Spleen (tissue), 11 donors: ENCODE data around the gene SAFB. TPM values are rescaled to one million over a fixed set of nuclear protein-coding genes. Genes with fewer than 3 reads are reported as not detected.

Experiments
- DNase-seq: peaks from one replicate; pipeline ENCODE4 v3.0.0-alpha.2; 2020
- H3K27ac ChIP-seq, 8 donors: fragments of 200-600 bp; sonication (generic) in 7 of 8; 1 replicate in 4 of 8; 2 replicates in 4 of 8; pipeline versions ENCODE4 v1.5.0 to v1.8.0; 2016 to 2021; ENCODE audit warnings: inconsistent platforms in 4 of 8, mild to moderate bottlenecking in 4 of 8, moderate library complexity in 1 of 8
- H3K27me3 ChIP-seq, 7 donors: fragments of 200-600 bp; sonication (generic) in 6 of 7; replicated peaks in 1 of 7; 1 replicate in 4 of 7; 2 replicates in 3 of 7; pipeline versions ENCODE4 v1.5.0 to v1.8.0; 2016 to 2021; ENCODE audit warnings: inconsistent platforms in 3 of 7, mild to moderate bottlenecking in 1 of 7
- H3K36me3 ChIP-seq, 6 donors: fragments of 200-600 bp; sonication (generic) in 5 of 6; 1 replicate in 4 of 6; 2 replicates in 2 of 6; pipeline versions ENCODE4 v1.5.0 to v1.8.0; 2016 to 2021; ENCODE audit warnings: inconsistent platforms in 2 of 6
- H3K4me1 ChIP-seq, 6 donors: fragments of 200-600 bp; sonication (generic) in 5 of 6; 1 replicate in 3 of 6; 2 replicates in 3 of 6; pipeline versions ENCODE4 v1.5.0 to v1.8.0; 2016 to 2021; ENCODE audit warnings: inconsistent platforms in 3 of 6
- H3K4me3 ChIP-seq, 8 donors: fragments of 200-600 bp; sonication (generic) in 7 of 8; 1 replicate in 4 of 8; 2 replicates in 4 of 8; pipeline versions ENCODE4 v1.5.0 to v1.8.0; 2016 to 2021; ENCODE audit warnings: inconsistent platforms in 4 of 8, mild to moderate bottlenecking in 4 of 8, moderate library complexity in 2 of 8
- H3K9me3 ChIP-seq, 8 donors: fragments of 200-600 bp; sonication (generic) in 7 of 8; 1 replicate in 4 of 8; 2 replicates in 4 of 8; pipeline versions ENCODE4 v1.5.0 to v1.8.0; 2016 to 2021; ENCODE audit warnings: inconsistent platforms in 4 of 8
- POLR2A ChIP-seq, 3 donors: fragments of 450-650 bp; IDR thresholded peaks; one replicate each; pipeline ENCODE4 v1.5.1; 2017; ENCODE audit warnings: antibody characterized with exemption in 3 of 3, mild to moderate bottlenecking in 1 of 3
- POLR2AphosphoS5 ChIP-seq, 3 donors: sonication (generic); formaldehyde crosslinking; IDR thresholded peaks; one replicate each; pipeline ENCODE4 v1.5.1; 2017; ENCODE audit warnings: antibody characterized with exemption in 3 of 3
- WGBS, 5 donors: extraction: QIAGEN DNeasy Blood & Tissue Kit in 3 of 5; methylation state at CpG; one replicate each; pipeline versions ENCODE4 v1.1.5 to v1.1.7; 2013 to 2018; 5-methylcytosine and 5-hydroxymethylcytosine counted together
- intact Hi-C: fragments of 100-400 bp; cut with DNase I; formaldehyde crosslinking; loops from one replicate; pipeline ENCODE4 v1.15.0; 2023; ENCODE audit warnings: low total_unique reads
- polyA plus RNA-seq, 3 donors: library from polyadenylated mRNA; stranded (reverse); fragments of 200-250 nt; gene quantifications; one replicate each; pipeline ENCODE4 v1.2.1, GENCODE V29; 2013
- total RNA-seq, 7 donors: library from RNA; depleted of rRNA in 3 of 7; stranded (reverse); fragments of >200 nt in 3 of 7; fragmentation: NEBNext Ultra II Directional in 4 of 7; extraction: Animal tissue kit (Norgen Biotek cat#: 25700) in 4 of 7; gene quantifications; one replicate each; pipeline versions ENCODE4 v1.1.0 to v1.2.1, GENCODE V29; 2016 to 2021
- TF ChIP-seq, protein P1 (sequence below), 11 experiments: fragments of 200-600 bp in 7 of 11; fragments of 450-650 bp in 4 of 11; sonication (generic) in 4 of 11; IDR thresholded peaks in 8 of 11; conservative IDR thresholded peaks in 3 of 11; 1 replicate in 7 of 11; 2 replicates in 4 of 11; pipeline versions ENCODE4 v1.4.0 to v1.8.0; 2016 to 2021; ENCODE audit warnings: antibody characterized with exemption in 11 of 11, inconsistent platforms in 4 of 11, mild to moderate bottlenecking in 1 of 11
- donor health status: healthy with polysubstance abuse.
- donor health status: DM: no; HTN: no; CAD: no; lungs with moderate emphysema.
- donor health status: DM: no; HTN: no; CAD: no.
- donor health status: Bipolar disorder and iron deficiency.
- donor health status: healthy.
- donor health status: DM: no; HTN: no; CAD: no.
- donor health status: DM: yes; HTN: yes; CAD: no.

The SAFB gene
- total and polyA plus RNA-seq, 10 donors: 41.7 to 161 (median 99.2) TPM

DNA sequence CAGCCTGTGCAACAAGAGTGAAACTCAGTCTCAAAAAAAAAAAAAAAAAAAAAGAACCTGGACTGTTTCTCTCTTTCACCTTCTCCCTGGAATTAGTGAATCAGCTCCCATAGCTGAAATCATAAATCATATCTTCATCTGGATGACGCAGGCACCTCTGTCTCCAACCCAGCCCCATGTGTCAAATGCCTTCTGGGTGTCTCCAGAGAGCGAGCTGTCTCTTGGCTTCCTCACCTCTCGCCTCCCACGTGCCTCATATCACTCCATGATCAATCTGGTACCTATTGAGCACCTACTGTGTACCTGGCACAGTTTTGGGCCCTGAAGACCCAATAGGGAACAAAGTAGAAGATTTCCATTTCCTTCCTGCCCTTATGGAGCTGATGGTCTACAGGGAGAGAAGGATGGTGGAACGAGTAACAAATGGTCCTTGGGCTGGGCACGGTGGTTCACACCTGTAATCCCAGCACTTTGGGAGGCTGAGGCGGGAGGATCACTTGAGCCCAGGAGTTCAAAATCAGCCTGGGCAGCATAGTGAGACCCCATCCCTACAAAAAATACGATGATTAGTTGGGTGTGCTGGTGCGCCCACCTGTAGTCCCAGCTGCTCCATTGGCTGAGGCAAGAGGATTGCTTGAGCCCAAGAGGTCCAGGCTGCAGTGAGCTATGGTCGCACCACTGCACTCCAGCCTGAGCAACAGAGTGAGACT is 60.4 kb downstream of the SAFB start:
- Histone ChIP-seq H3K4me3 (no peak overlapping the region), H3K27me3 (no peaks in the 10 kb centered on the region), H3K9me3 (no peaks in the 10 kb centered on the region), H3K27ac (no peak overlapping the region), H3K36me3 (peaks cover 0 to 6% (median under 1%) of the 10 kb centered on the region in 6 donors), H3K4me1 (peaks cover 19 to 55% (median 39%) of the 10 kb centered on the region in 6 donors)
- DNase-seq: no peak
- intact Hi-C loops: no loop called here
- TF ChIP-seq, protein P1, sequence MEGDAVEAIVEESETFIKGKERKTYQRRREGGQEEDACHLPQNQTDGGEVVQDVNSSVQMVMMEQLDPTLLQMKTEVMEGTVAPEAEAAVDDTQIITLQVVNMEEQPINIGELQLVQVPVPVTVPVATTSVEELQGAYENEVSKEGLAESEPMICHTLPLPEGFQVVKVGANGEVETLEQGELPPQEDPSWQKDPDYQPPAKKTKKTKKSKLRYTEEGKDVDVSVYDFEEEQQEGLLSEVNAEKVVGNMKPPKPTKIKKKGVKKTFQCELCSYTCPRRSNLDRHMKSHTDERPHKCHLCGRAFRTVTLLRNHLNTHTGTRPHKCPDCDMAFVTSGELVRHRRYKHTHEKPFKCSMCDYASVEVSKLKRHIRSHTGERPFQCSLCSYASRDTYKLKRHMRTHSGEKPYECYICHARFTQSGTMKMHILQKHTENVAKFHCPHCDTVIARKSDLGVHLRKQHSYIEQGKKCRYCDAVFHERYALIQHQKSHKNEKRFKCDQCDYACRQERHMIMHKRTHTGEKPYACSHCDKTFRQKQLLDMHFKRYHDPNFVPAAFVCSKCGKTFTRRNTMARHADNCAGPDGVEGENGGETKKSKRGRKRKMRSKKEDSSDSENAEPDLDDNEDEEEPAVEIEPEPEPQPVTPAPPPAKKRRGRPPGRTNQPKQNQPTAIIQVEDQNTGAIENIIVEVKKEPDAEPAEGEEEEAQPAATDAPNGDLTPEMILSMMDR (IDR thresholded peaks at IDR 0.05 in 8 of 11, conservative IDR thresholded peaks at IDR 0.05 in 3 of 11): no peak
- TF ChIP-seq POLR2A (IDR thresholded peaks at IDR 0.05) (no peak), POLR2AphosphoS5 (IDR thresholded peaks at IDR 0.05) (no peak)
- 91 to 95% (median 92%) methylated on average over 10 of the region's 10 CpGs for WGBS, 5 donors

DNA sequence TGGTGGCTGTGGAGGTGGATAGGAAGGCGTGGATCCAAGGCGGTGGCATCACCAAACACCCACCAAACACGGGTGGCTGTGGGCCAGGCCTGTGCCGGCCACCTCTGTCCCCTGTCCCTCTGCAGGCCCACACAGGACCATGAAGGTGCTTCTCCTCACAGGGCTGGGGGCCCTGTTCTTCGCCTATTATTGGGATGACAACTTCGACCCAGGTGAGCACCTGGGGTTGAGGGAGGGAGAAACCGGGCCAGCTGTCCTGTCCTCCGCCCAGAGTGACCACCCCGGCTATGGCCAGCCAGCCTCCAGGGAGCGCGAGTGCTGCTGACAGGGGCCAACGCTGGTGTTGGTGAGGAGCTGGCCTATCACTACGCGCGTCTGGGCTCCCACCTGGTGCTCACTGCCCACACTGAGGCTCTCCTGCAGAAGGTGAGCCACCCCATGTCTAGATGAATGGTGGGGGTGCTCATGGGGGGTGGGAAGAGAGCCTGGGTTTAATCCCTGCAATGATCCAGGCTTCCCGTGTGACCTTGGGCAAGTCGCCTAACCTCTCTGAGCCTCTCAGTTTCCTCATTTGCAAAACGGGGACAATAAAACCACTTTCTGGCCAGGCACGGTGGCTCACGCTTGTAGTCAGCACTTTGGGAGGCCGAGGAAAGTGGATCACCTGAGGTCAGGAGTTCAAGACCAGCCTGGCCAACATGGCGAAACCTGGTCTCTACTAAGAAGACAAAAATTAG is 62.0 kb downstream of the SAFB start:
- TF ChIP-seq POLR2A (IDR thresholded peaks at IDR 0.05) (no peak), POLR2AphosphoS5 (IDR thresholded peaks at IDR 0.05) (no peak)
- TF ChIP-seq, protein P1 (IDR thresholded peaks at IDR 0.05 in 8 of 11, conservative IDR thresholded peaks at IDR 0.05 in 3 of 11): no peak
- Histone ChIP-seq H3K36me3 (no peaks in the 10 kb centered on the region), H3K4me3 (no peak overlapping the region), H3K9me3 (no peaks in the 10 kb centered on the region), H3K27me3 (no peaks in the 10 kb centered on the region), H3K4me1 (peaks cover 12 to 54% (median 33%) of the 10 kb centered on the region in 6 donors), H3K27ac (no peak overlapping the region)
- intact Hi-C loops: no loop called here
- no peak for DNase-seq
- 83 to 91% (median 86%) methylated on average over 15 to 22 of the region's 22 CpGs for WGBS, 5 donors

DNA sequence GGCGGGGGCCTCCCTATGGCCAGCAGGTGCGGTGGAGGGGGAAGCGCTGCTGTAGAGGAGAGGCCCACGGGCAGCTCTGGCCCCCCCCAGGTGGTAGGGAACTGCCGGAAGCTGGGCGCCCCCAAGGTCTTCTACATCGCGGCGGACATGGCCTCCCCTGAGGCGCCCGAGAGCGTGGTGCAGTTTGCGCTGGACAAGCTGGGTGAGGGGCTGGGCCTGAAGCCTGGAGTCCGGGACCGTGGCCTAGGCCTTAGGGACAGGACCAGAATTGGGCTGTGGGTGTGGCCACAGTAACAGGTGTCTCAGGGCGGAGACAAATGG is 63.4 kb downstream of the SAFB start:
- 5 to 31% (median 8%) methylated on average over 11 to 16 of the region's 16 CpGs for WGBS, 5 donors
- H3K9me3 ChIP-seq: no peaks in the 10 kb centered on the region
- H3K27ac ChIP-seq: peak overlapping the region; percentile 67 to 95 (median 91)
- H3K27me3 ChIP-seq: no peaks in the 10 kb centered on the region
- peaks cover 8 to 55% (median 35%) of the 10 kb centered on the region in 6 donors for H3K4me1 ChIP-seq
- intact Hi-C loops: no loop called here
- DNase-seq: no peak
- TF ChIP-seq, protein P1 (IDR thresholded peaks at IDR 0.05 in 8 of 11, conservative IDR thresholded peaks at IDR 0.05 in 3 of 11): no peak
- no peak for TF ChIP-seq POLR2AphosphoS5 (IDR thresholded peaks at IDR 0.05)
- no peak for TF ChIP-seq POLR2A (IDR thresholded peaks at IDR 0.05)
- H3K4me3 ChIP-seq: peak overlapping the region in 7 of 8 donors; percentile 62 to 91 (median 71)
- peaks cover 0 to 1% (median 0%) of the 10 kb centered on the region in 6 donors for H3K36me3 ChIP-seq
